ACC112 (cell line): Measurements from ENCODE around the gene STK33.
"Not testable (repeated sequence)": the region's sequence is repeated elsewhere in the genome, so short reads cannot be mapped to it uniquely, and the experiment has no call there.

ENCODE experiments used
- H2AFZ ChIP-seq: fragments of 200-600 bp; sonication (generic); one replicate; pipeline ENCODE4 v1.6.0; 2017; ENCODE audit warnings: antibody characterized with exemption, low read length; ENCODE audit not compliant: unreplicated experiment
- H3K27ac ChIP-seq: fragments of 200-600 bp; sonication (generic); 2 replicates; pipeline ENCODE4 v1.5.1; 2014; ENCODE audit warnings: low read depth, mild to moderate bottlenecking, antibody characterized with exemption, low read length, moderate library complexity
- H3K27me3 ChIP-seq: fragments of 200-600 bp; sonication (generic); 2 replicates; pipeline ENCODE4 v1.6.1; 2014; ENCODE audit warnings: mild to moderate bottlenecking, antibody characterized with exemption, low read length, moderate library complexity, mixed read lengths; ENCODE audit not compliant: insufficient read depth
- H3K36me3 ChIP-seq: fragments of 200-600 bp; sonication (generic); 2 replicates; pipeline ENCODE4 v1.6.1; 2016; ENCODE audit warnings: mild to moderate bottlenecking, antibody characterized with exemption, low read length, moderate library complexity, mixed read lengths; ENCODE audit not compliant: insufficient read depth
- H3K4me1 ChIP-seq: fragments of 200-600 bp; sonication (generic); one replicate; pipeline ENCODE4 v1.6.1; 2016; ENCODE audit warnings: low read length, mixed read lengths; ENCODE audit not compliant: insufficient read depth, unreplicated experiment, control insufficient read depth
- H3K4me3 ChIP-seq: fragments of 200-600 bp; sonication (generic); 2 replicates; pipeline ENCODE4 v1.5.1; 2014; ENCODE audit warnings: mild to moderate bottlenecking, low read depth, low read length
- H3K79me2 ChIP-seq: fragments of 200-600 bp; sonication (generic); one replicate; pipeline ENCODE4 v1.6.0; 2016; ENCODE audit warnings: low read length; ENCODE audit not compliant: control insufficient read depth, unreplicated experiment, insufficient read depth

STK33 gene

DNA sequence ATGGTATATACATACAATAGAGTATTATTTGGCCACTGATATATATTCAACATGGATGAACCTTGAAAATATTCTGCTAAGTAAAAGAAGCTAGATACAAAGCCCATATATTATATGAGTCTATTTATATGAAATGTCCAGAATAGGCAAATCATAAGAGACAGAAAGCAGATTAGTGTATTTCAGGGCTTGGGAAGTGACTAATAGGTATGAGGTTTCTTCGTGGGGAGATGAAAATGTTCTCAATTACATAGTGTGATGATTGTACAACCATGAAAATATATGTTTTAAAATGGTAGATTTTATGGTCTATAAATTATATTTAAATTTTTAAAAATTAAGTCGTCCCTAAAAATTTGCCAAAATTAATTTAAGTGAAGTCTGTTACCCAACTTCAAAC, 92.2 kb downstream of the STK33 start:
- Histone ChIP-seq H2AFZ (no peak overlapping the region), H3K79me2 (no peaks in the 10 kb centered on the region), H3K4me3 (no peak overlapping the region), H3K27ac (no peak overlapping the region), H3K27me3 (peaks cover 27% of the 10 kb centered on the region), H3K36me3 (no peaks in the 10 kb centered on the region), H3K4me1 (no peaks in the 10 kb centered on the region)

DNA sequence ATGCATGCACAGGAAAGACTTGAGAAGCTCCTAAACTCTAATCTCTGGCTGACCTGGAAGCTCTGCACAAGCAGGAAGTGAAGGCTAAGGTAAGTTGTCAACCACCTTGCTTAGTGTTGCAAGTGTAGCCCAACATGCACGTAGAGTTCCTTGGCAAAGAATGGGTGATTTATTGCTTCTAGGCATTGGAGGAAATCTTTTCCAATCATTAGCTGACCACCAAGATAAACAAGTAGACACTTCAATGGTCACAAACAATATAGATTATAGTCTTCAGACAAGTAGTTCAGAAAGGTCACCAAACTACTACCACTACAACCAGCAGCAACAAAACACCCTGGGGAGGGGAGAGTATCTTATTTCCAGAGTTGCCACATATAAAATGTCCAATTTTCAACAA, 105.6 kb downstream of the STK33 start:
- Histone ChIP-seq H3K36me3 (no peaks in the 10 kb centered on the region), H3K27me3 (peaks cover 38% of the 10 kb centered on the region), H2AFZ (no peak overlapping the region), H3K4me1 (no peaks in the 10 kb centered on the region), H3K27ac (no peak overlapping the region), H3K79me2 (no peaks in the 10 kb centered on the region), H3K4me3 (no peak overlapping the region)

DNA sequence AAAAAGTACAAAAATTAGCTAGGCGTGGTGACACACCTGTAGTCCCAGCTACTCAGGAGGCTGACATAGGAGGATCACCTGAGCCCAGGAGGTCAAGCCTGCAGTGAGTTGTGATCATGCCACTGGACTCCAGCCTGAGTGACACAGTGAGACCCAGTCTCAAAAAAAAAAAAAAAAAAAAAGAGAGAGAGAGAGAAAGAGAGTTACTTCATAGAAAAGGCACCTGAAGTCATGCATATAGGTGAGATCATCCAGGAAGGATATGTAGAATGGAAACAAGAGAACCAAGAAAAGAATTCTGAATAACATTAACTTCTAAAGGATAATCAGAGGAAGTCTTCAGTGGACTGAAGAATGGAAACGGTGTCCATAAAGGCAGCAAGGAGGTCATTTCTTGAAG, 106.8 kb downstream of the STK33 start:
- H3K4me1 ChIP-seq: no peaks in the 10 kb centered on the region
- no peak overlapping the region for H2AFZ ChIP-seq
- H3K36me3 ChIP-seq: no peaks in the 10 kb centered on the region
- H3K4me3 ChIP-seq: no peak overlapping the region
- no peaks in the 10 kb centered on the region for H3K79me2 ChIP-seq
- no peak overlapping the region for H3K27ac ChIP-seq
- H3K27me3 ChIP-seq: peaks cover 45% of the 10 kb centered on the region

DNA sequence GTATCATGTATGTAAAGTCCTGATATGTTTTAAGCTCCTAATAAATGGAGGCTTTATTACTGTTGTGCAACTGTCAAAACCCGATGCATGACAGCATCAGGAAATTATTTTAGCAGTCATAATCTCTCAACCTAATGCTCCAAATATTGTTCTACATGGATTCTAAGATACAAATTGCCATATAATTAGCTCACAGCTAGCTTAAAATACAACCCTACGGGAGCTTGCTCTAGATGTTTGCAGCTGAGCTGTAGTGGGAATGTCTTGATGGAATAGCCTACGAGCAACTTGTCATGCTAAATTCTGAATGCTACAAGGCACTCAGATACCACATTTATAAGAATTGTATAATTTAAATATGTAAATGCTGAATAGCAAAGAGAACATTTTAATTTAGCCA, 109.8 kb downstream of the STK33 start:
- no peak overlapping the region for H2AFZ ChIP-seq
- H3K36me3 ChIP-seq: no peaks in the 10 kb centered on the region
- H3K27me3 ChIP-seq: peaks cover 58% of the 10 kb centered on the region
- H3K79me2 ChIP-seq: no peaks in the 10 kb centered on the region
- no peaks in the 10 kb centered on the region for H3K4me1 ChIP-seq
- H3K4me3 ChIP-seq: no peak overlapping the region
- no peak overlapping the region for H3K27ac ChIP-seq

DNA sequence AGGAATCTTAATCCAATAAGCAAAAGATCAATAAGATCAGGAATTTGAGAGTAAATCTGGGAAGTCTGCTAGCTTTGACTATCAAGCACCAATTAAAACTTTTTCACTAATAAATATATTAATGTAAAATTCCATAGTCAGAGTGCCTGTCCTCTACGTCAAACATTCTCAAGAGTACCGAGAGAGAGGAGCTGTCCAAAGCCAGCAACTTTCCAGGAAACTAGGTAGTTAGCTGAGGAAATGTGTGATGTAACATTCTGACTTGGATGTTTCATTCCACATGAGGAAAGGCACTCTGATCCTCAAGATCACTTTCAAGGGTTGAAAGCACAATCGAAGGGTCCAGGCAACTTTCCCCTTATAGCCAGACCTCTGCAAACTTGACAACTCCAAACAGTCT, 113.2 kb downstream of the STK33 start:
- Histone ChIP-seq H3K27ac (no peak overlapping the region), H3K36me3 (no peaks in the 10 kb centered on the region), H3K4me3 (no peak overlapping the region)

DNA sequence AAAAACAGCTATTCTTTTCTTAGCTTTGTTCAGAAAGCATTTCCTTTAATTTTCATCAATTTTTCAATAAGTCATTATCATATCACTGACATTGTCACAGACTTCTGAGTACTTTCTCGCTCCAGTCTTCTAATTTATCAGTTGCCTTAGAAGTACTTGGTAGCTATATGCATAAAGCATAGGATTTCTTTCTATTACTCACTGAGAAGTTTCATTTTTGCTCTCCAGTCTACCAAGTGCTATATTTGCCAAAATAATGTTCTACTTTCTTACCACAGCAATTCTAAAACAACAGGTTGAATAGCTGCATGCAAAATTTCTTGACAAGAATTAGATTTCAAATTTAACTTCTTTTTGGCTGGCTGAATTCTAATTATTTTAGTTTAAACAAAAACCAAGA, 116.3 kb downstream of the STK33 start:
- H3K4me1 ChIP-seq: no peaks in the 10 kb centered on the region
- no peak overlapping the region for H3K4me3 ChIP-seq
- no peaks in the 10 kb centered on the region for H3K36me3 ChIP-seq

More for the DNA sequence above, 113.2 kb downstream of the STK33 start:
- H3K27me3 ChIP-seq: peaks cover 51% of the 10 kb centered on the region
- no peak overlapping the region for H2AFZ ChIP-seq
- no peaks in the 10 kb centered on the region for H3K79me2 ChIP-seq
- no peaks in the 10 kb centered on the region for H3K4me1 ChIP-seq

DNA sequence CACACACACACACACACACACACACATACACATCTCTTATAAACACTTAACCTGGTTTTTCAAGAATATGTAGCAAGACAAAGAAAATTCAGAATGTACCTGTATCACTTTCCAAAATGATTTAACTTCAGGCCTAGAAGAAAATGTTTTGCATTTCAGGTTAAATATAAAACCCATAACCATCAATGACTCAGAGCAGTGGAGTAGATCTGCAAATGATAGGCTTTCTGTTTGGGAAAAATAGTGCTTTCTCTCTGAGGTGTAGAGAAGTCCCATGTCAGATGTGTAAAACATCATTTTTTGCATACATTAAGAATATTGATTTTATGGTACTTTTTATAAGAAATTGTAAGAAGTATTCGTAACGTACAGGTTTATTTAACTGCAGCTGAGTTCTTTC, 116.9 kb downstream of the STK33 start:
- peaks cover 61% of the 10 kb centered on the region for H3K27me3 ChIP-seq
- H3K4me1 ChIP-seq: no peaks in the 10 kb centered on the region
- no peaks in the 10 kb centered on the region for H3K79me2 ChIP-seq
- H2AFZ ChIP-seq: no peak overlapping the region
- no peak overlapping the region for H3K27ac ChIP-seq
- H3K36me3 ChIP-seq: no peaks in the 10 kb centered on the region
- no peak overlapping the region for H3K4me3 ChIP-seq

More for the DNA sequence above, 116.3 kb downstream of the STK33 start:
- Histone ChIP-seq H3K27ac (no peak overlapping the region), H3K27me3 (peaks cover 63% of the 10 kb centered on the region), H3K79me2 (no peaks in the 10 kb centered on the region), H2AFZ (no peak overlapping the region)

DNA sequence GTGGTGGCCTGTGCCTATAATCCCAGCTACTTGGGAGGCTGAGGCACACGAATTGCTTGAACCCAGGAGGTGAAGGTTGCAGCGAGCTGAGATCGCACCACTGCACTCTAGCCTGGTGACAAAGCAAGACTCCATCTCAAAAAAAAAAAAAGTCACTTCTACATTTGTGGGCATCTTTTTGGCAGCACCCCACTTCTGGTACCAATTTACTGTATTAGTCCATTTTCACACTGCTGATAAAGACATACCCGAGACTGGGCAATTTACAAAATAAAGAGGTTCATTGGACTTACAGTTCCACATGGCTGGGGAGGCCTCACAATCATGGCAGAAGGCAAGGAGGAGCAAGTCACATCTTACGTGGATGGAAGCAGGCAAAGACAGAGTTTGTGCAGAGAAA, 126.2 kb downstream of the STK33 start:
- not testable (repeated sequence) for H2AFZ ChIP-seq, H3K36me3 ChIP-seq, H3K4me3 ChIP-seq, H3K4me1 ChIP-seq, H3K27ac ChIP-seq, H3K79me2 ChIP-seq
- peaks cover 27% of the 10 kb centered on the region for H3K27me3 ChIP-seq

DNA sequence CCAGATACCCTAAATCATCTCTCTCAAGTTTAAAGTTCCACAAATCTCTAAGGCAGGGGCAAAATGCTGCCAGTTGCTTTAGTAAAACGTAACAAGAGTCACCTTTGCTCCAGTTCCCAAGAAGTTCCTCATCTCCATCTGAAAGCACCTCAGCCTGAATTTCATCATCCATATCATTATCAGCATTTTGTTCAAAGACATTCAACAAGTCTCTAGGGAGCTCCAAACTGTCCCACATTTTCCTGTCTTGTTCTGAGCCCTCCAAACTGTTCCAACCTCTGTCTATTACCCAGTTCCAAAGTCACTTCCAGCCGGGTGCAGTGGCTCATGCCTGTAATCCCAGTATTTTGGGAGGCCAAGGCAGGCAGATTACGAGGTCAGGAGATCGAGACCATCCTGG, 126.7 kb downstream of the STK33 start:
- H3K4me1 ChIP-seq, H3K27ac ChIP-seq, H3K79me2 ChIP-seq, H3K36me3 ChIP-seq, H3K4me3 ChIP-seq, H2AFZ ChIP-seq: not testable (repeated sequence)
- peaks cover 30% of the 10 kb centered on the region for H3K27me3 ChIP-seq

DNA sequence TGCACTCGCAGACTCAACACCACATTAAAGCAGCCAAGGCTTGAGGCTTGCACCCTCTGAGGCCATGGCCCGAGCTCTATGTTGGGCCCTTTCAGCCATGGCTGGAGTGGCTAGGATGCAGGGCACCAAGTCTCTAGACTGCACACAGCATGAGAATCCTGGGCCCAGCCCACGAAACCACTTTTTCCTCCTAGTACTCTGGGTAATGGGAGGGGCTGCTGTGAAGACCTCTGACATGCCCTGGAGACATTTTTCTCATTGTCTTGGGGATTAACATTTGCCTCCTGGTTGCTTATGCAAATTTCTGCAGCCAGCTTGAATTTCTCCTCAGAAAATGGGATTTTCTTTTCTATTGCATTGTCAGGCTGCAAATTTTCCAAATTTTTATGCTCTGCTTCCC, 127.1 kb downstream of the STK33 start:
- not testable (repeated sequence) for H3K4me1 ChIP-seq, H3K27ac ChIP-seq, H3K79me2 ChIP-seq, H2AFZ ChIP-seq, H3K36me3 ChIP-seq, H3K4me3 ChIP-seq
- H3K27me3 ChIP-seq: peaks cover 32% of the 10 kb centered on the region

DNA sequence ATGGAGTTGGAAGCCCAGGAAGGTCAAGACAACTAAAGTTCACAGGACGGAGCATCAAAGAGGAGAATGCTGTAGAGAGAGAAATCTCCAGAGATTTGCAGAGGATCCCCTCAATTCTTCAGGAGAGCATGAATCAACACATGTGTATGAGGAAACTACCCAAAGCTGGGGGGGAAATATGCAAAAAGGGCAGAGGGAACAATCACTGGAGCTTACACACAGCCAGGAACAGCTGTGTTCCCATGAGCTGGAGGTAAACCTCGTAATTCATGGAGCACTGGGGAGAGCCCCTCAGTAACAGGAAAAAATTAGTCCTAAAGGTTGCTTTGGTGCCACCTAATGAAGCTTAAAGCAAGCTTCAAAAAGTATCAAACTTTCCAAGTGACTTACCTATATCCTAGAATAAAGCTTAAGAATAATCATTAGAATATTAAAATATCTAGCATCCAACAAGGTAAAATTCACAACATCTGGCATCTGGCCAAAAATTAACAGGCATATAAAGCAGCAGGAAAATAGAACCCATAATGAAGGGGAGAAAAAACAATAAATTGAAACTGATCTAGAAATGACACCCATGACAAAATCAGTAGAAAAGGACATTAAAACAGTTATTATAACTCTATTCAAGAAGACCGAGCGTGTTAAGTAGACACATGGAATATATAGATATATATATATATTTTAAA, 134.2 kb downstream of the STK33 start:
- no peak overlapping the region for H3K27ac ChIP-seq
- H3K27me3 ChIP-seq: peaks cover 73% of the 10 kb centered on the region
- no peaks in the 10 kb centered on the region for H3K36me3 ChIP-seq
- no peak overlapping the region for H2AFZ ChIP-seq
- no peaks in the 10 kb centered on the region for H3K79me2 ChIP-seq
- no peak overlapping the region for H3K4me3 ChIP-seq
- H3K4me1 ChIP-seq: no peaks in the 10 kb centered on the region
